GM21381 (cell line): Measurements from ENCODE around the gene STX8.
"Not testable (repeated sequence)": the region's sequence is repeated elsewhere in the genome, so short reads cannot be mapped to it uniquely, and the experiment has no call there.

Experiments
- ATAC-seq: cut with Tn5 transposase; IDR thresholded peaks from one replicate; pipeline ENCODE4 v1.9.1; 2021; ENCODE audit warnings: mild to moderate bottlenecking, moderate library complexity; ENCODE audit not compliant: unreplicated experiment

STX8 gene

DNA sequence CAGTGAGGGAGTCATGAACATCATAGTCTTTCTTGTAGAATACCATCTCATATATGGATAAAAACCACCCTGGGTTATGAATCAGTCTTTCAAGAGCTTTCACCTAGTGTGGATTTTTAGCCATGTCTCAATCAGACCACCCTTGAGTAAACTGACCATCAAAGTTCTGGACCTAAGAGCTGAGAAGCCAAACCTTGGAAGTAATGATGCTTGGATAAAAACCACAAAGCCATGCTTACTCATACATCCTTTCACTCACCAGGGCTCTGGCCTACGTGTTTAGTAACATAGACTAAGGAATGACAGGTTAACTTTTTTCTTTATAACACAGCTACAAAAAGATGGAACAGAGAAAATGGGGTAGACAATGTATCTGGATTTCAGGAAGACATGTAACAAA lies 167.2 kb downstream of the STX8 start:
- ATAC-seq = no peak

DNA sequence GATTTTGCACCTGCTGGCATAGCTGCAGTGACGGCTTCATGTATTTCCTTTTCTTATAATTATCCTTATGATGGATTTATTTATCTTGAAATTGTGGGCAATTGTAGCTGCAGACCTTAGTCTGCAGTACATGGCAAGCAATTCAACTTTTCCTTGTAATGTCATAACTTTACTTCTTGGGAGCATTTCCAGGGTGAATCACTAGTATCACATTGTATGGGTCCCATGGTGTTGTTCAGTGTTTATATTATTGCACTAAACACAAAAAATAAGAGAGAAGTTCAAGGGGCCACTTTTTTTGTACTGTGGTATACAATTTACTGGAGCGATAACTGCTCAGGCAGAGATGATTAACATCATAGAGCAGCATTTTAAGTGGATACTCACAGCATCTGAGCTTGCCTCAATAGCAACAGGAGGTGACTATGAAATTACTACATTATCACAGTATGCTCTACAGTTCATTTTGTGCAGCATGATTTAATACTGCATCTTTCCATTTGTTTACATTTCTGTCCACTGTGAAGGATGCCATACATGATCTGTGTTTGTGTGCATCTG lies 169.5 kb downstream of the STX8 start:
- ATAC-seq = no peak

DNA sequence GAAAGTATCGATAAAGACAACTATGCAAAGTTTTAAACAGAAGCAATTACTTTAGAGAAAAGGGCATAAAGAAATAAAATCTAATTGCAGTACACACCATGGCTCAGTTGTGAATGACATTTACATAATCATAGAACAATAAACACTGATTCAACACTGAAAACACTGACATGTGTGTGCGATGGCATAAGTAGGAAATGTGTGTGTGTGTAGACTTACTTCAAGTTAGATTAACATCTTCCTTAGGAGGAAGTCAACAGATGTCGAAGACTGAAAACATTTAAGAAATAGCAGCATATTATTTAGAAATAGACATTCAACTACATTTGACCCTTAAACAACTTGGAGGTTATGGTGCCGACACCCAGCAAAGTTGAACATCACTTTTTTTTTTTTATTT lies 172.4 kb downstream of the STX8 start:
- ATAC-seq = no peak

GRCh38 chr17:9402590-9403199 lies 172.9 kb downstream of the STX8 start:
- no peak for ATAC-seq

GRCh38 chr17:9401434-9401833 lies 174.2 kb downstream of the STX8 start:
- ATAC-seq = no peak

GRCh38 chr17:9389111-9389527 lies 186.5 kb downstream of the STX8 start:
- ATAC-seq = peak; percentile 88

DNA sequence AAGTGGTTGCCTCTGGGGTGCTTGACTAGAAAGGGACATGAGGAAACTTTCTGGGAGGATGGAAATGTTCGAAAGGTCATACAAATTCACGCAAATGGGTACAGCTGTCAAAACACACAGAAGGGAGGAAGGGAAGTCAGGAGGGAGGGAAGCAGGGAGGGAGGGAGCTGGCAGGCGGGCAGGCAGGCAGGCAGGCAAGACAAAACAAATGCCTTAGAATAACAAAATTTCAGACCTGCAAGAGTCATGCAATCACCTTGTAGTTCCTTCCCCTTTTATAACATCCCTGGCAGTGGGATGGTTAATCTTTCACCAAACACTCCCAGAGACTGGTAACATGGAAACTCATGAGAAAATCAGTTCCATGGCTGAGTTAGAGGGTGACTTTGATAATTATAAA lies 189.2 kb downstream of the STX8 start:
- ATAC-seq = no peak

- no peak for ATAC-seq
These were observed 191.8 kb downstream of the STX8 start for GRCh38 chr17:9383826-9384225.

GRCh38 chr17:9382626-9383025 lies 193.0 kb downstream of the STX8 start:
- ATAC-seq = no peak

- ATAC-seq = no peak
These were observed 194.6 kb downstream of the STX8 start for GRCh38 chr17:9381068-9381467.

- ATAC-seq = no peak
These were observed 195.3 kb downstream of the STX8 start for GRCh38 chr17:9380361-9380760.

DNA sequence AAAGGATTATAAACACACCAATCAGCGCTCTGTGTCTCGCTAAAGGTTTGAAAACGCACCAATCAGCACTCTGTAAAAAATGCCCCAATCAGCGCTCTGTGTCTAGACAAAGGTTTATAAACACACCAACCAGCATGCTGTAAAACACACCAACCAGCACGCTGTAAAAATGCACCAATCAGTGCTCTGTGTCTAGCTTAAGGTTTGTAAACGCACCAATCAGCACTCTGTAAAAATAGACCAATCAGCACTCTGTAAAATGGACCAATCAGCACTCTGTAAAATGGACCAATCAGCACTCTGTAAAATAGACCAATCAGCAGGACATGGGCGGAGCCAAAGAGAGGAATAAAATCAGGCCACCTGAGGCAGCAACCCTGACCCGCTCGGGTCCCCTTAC lies 199.4 kb downstream of the STX8 start:
- ATAC-seq = not testable (repeated sequence)

DNA sequence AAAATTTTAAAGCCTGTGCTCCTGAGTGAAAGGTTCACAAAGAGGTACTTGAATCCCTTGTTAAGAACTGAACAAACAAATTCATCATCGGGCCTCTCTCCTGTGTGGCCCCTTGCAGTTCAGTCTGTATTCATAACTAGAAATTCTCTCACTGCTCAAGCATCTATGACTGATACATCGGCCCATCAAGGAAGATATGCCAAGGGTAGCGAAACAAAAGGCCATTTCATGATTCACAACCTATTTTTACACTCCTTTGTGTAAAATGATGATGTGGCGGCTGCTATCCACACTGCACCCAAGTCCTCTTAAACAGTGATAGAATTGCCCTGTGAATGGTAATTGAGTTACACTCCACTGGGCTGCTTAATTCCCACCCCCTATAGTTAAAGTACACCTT lies 204.6 kb downstream of the STX8 start:
- no peak for ATAC-seq

DNA sequence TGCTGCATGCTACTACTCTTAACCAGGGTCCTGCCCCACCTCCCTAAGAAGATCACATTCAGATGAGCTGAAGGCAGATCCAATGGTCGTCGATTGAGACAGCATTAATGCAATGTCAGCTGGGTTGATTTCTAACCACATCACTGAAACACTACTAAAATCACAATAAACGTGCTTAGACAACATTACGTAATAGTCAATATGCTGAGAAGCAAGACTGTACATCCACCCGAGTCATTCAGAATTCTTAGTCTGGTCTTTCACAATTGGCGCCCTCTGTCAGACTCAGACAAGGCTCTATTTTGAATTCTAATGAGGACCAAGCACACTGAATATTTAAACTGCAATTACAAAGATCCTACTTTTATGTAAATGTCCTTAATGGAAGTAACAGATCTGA lies 205.2 kb downstream of the STX8 start:
- ATAC-seq = no peak

GRCh38 chr17:9368631-9369030 lies 207.0 kb downstream of the STX8 start:
- ATAC-seq = no peak

- ATAC-seq = no peak
These were observed 208.5 kb downstream of the STX8 start for GRCh38 chr17:9367156-9367555.

- no peak for ATAC-seq
These were observed 210.7 kb downstream of the STX8 start for GRCh38 chr17:9364837-9365430.

- ATAC-seq = no peak
These were observed 211.9 kb downstream of the STX8 start for GRCh38 chr17:9363440-9364350.

- ATAC-seq = no peak
These were observed 214.2 kb downstream of the STX8 start for GRCh38 chr17:9361188-9361955.

DNA sequence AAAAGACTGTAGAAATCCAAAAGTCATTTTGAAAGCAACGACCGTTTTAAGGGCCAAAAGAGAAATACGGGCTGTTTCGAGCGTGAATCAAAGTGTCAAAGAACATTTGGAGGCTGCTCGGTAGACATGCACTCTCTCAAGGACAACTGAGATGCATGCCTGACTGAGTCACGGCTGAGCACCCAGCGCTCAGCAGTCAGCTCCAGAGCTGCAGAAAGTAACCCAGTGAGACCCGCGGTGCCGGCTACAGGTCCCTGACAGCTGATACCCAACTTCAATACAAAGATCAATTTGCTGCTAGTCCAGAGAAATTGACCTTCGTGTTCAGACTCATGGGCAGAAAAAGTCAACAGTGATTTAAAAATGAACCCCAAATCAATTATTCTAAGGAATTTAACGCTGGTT lies 214.9 kb downstream of the STX8 start:
- no peak for ATAC-seq

DNA sequence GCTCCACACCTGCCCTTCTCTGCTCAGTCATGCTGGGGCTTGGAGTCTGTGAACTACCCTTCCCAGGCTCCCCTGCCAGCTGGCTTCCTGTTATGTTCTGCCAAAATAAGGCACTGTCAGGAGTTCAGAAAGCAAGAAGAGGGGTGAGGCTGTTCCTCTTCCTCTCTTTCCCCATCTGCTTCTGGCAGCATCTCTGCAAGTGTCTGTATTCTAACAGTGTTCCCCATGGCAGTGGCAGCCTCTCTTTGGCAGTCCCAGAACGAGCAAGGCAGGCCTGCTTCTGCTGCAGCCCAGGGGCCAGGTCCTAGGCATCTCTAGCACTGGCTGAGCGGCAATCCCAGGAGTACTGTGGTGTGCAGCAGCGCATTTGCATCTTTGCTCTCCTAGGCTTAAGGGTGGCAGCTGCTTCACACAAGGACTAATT lies 219.1 kb downstream of the STX8 start:
- ATAC-seq = no peak
